Neural progenitor cell (in vitro differentiated cells): Measurements from ENCODE around the gene INSYN2A. TPM values are rescaled to one million over a fixed set of nuclear protein-coding genes. Genes with fewer than 3 reads are reported as not detected.

Experiments used
- DNase-seq: peaks from one replicate; pipeline ENCODE4 v3.0.0-alpha.2; 2016; ENCODE audit warnings: low spot score
- H2AFZ ChIP-seq: fragments of 200-600 bp; sonication (generic); replicated peaks from 2 replicates; pipeline ENCODE4 v1.6.1; 2016; ENCODE audit warnings: antibody characterized with exemption
- H3F3A ChIP-seq: fragments of 200-600 bp; sonication (generic); 2 replicates; pipeline ENCODE4 v1.6.1; 2016; ENCODE audit warnings: antibody characterized with exemption, low read depth
- H3K27ac ChIP-seq: fragments of 200-600 bp; sonication (generic); 2 replicates; pipeline ENCODE4 v1.5.1; 2016; ENCODE audit warnings: mild to moderate bottlenecking
- H3K27me3 ChIP-seq: fragments of 200-600 bp; sonication (generic); 2 replicates; pipeline ENCODE4 v1.6.1; 2016; ENCODE audit warnings: mild to moderate bottlenecking, moderate library complexity
- H3K36me3 ChIP-seq: fragments of 200-600 bp; sonication (generic); 2 replicates; pipeline ENCODE4 v1.5.1; 2016
- H3K4me1 ChIP-seq: fragments of 200-600 bp; sonication (generic); 2 replicates; pipeline ENCODE4 v1.6.1; 2016; ENCODE audit warnings: mixed run types
- H3K4me2 ChIP-seq: fragments of 200-600 bp; sonication (generic); 2 replicates; pipeline ENCODE4 v1.6.1; 2016
- H3K4me3 ChIP-seq: fragments of 200-600 bp; sonication (generic); 2 replicates; pipeline ENCODE4 v1.5.1; 2016
- H3K79me2 ChIP-seq: fragments of 200-600 bp; sonication (generic); 2 replicates; pipeline ENCODE4 v1.6.1; 2016; ENCODE audit warnings: low read depth
- H3K9ac ChIP-seq: fragments of 200-600 bp; sonication (generic); 2 replicates; pipeline ENCODE4 v1.6.1; 2016
- H3K9me3 ChIP-seq: fragments of 200-600 bp; sonication (generic); 2 replicates; pipeline ENCODE4 v1.5.1; 2016; ENCODE audit warnings: low read depth
- H4K20me1 ChIP-seq: fragments of 200-600 bp; sonication (generic); 2 replicates; pipeline ENCODE4 v1.6.1; 2016; ENCODE audit warnings: low read depth
- H3K27ac Mint-ChIP-seq: 3 replicates; pipeline ENCODE4 v1.8.0; 2021; ENCODE audit warnings: mixed read lengths
- H3K27me3 Mint-ChIP-seq: 2 replicates; pipeline ENCODE4 v1.8.0; 2022; ENCODE audit warnings: low read depth, mild to moderate bottlenecking, inconsistent platforms, moderate library complexity, mixed read lengths; ENCODE audit not compliant: insufficient read depth
- H3K36me3 Mint-ChIP-seq: 3 replicates; pipeline ENCODE4 v1.8.0; 2021; ENCODE audit warnings: mixed read lengths
- H3K4me1 Mint-ChIP-seq: 3 replicates; pipeline ENCODE4 v1.8.0; 2021; ENCODE audit warnings: mixed read lengths
- H3K4me3 Mint-ChIP-seq: 3 replicates; pipeline ENCODE4 v1.8.0; 2021; ENCODE audit warnings: mild to moderate bottlenecking, moderate library complexity, mixed read lengths
- H3K9me3 Mint-ChIP-seq: 3 replicates; pipeline ENCODE4 v1.8.0; 2020; ENCODE audit warnings: mixed read lengths
- CTCF ChIP-seq: fragments of 200-600 bp; sonication (generic); IDR thresholded peaks from 2 replicates; pipeline ENCODE4 v1.5.1; 2017; ENCODE audit warnings: antibody characterized with exemption, mild to moderate bottlenecking
- EZH2 ChIP-seq: fragments of 200-600 bp; sonication (generic); IDR thresholded peaks from 2 replicates; pipeline ENCODE4 v1.6.1; 2017; ENCODE audit warnings: antibody characterized with exemption, mild to moderate bottlenecking, moderate library complexity
- EZH2phosphoT487 ChIP-seq: fragments of 200-600 bp; sonication (generic); IDR thresholded peaks from 2 replicates; pipeline ENCODE4 v1.6.1; 2017; ENCODE audit warnings: antibody characterized with exemption
- total RNA-seq: library from RNA; depleted of rRNA; stranded (reverse); fragments of >200 nt; gene quantifications from 2 replicates; pipeline ENCODE4 v1.2.3, GENCODE V29; 2015; ENCODE audit warnings: low replicate concordance

Gene INSYN2A
- total RNA-seq, 1 donor from 2014 or later = not detected

GRCh38 chr10:127221281-127221680, 24.9 kb upstream of the INSYN2A start:
- Histone ChIP-seq H3K9ac (no peak overlapping the region), H3K36me3 (no peaks in the 10 kb centered on the region), H4K20me1 (peaks cover 4% of the 10 kb centered on the region), H3K27me3 (no peaks in the 10 kb centered on the region), H3K27ac (no peak overlapping the region), H2AFZ (no peak overlapping the region), H3K9me3 (no peaks in the 10 kb centered on the region), H3K4me3 (no peak overlapping the region), H3K4me1 (peaks cover under 1% of the 10 kb centered on the region), H3K79me2 (no peaks in the 10 kb centered on the region), H3F3A (no peaks in the 10 kb centered on the region), H3K4me2 (no peak overlapping the region)
- DNase-seq = no peak
- peaks cover 3% of the 10 kb centered on the region for H3K9me3 Mint-ChIP-seq
- no peaks in the 10 kb centered on the region for H3K27me3 Mint-ChIP-seq
- H3K4me1 Mint-ChIP-seq = peaks cover 6% of the 10 kb centered on the region
- H3K27ac Mint-ChIP-seq = no peak overlapping the region
- TF ChIP-seq EZH2phosphoT487 = no peak
- no peak for TF ChIP-seq EZH2
- no peak for TF ChIP-seq CTCF
- no peaks in the 10 kb centered on the region for H3K36me3 Mint-ChIP-seq
- H3K4me3 Mint-ChIP-seq = no peak overlapping the region

DNA sequence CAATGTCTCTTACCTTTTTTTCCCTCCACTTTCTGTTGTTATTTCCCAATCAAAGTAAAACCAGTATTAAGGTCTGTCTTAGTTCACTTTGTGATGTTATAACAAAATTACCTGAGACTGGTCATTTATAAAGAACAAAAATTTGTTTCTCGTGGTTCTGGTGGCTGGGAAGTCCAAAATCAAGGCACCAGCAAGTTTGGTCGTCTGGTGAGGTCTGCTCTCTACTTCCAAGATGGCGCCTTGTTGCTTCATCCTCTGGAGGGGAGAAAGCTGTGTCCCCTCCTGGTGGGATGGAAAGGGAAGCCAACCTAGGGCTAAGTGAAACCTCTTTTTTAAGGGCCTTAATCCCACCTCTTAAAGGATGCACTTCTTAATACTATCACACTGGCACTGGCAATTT, 22.3 kb upstream of the INSYN2A start:
- no peak overlapping the region for H3K4me3 ChIP-seq
- H3K27me3 Mint-ChIP-seq = no peaks in the 10 kb centered on the region
- TF ChIP-seq EZH2phosphoT487 = no peak
- no peak for TF ChIP-seq CTCF
- TF ChIP-seq EZH2 = no peak
- H3K4me3 Mint-ChIP-seq = no peak overlapping the region
- no peak overlapping the region for H2AFZ ChIP-seq
- H4K20me1 ChIP-seq = peaks cover 4% of the 10 kb centered on the region
- no peak overlapping the region for H3K27ac Mint-ChIP-seq
- H3K9ac ChIP-seq = no peak overlapping the region
- H3K27me3 ChIP-seq = no peaks in the 10 kb centered on the region
- no peaks in the 10 kb centered on the region for H3K36me3 ChIP-seq
- no peak for DNase-seq
- peaks cover 3% of the 10 kb centered on the region for H3F3A ChIP-seq
- no peaks in the 10 kb centered on the region for H3K36me3 Mint-ChIP-seq
- H3K9me3 Mint-ChIP-seq = peaks cover 3% of the 10 kb centered on the region
- H3K27ac ChIP-seq = no peak overlapping the region
- no peak overlapping the region for H3K4me2 ChIP-seq
- H3K9me3 ChIP-seq = no peaks in the 10 kb centered on the region
- peaks cover 14% of the 10 kb centered on the region for H3K4me1 Mint-ChIP-seq
- peaks cover 10% of the 10 kb centered on the region for H3K4me1 ChIP-seq
- H3K79me2 ChIP-seq = no peaks in the 10 kb centered on the region

- Histone ChIP-seq H3K9me3 (no peaks in the 10 kb centered on the region), H3K4me2 (no peak overlapping the region), H4K20me1 (no peaks in the 10 kb centered on the region), H3K4me1 (peaks cover 10% of the 10 kb centered on the region), H3K27ac (no peak overlapping the region), H3K4me3 (no peak overlapping the region), H3K79me2 (no peaks in the 10 kb centered on the region), H2AFZ (no peak overlapping the region), H3K27me3 (no peaks in the 10 kb centered on the region), H3F3A (peaks cover 3% of the 10 kb centered on the region), H3K9ac (no peak overlapping the region), H3K36me3 (no peaks in the 10 kb centered on the region)
- H3K36me3 Mint-ChIP-seq = no peaks in the 10 kb centered on the region
- H3K4me1 Mint-ChIP-seq = peaks cover 14% of the 10 kb centered on the region
- no peak overlapping the region for H3K4me3 Mint-ChIP-seq
- no peak overlapping the region for H3K27ac Mint-ChIP-seq
- no peaks in the 10 kb centered on the region for H3K27me3 Mint-ChIP-seq
- H3K9me3 Mint-ChIP-seq = peaks cover 3% of the 10 kb centered on the region
- no peak for DNase-seq
- TF ChIP-seq EZH2phosphoT487 (no peak), EZH2 (no peak), CTCF (no peak)
These were observed 20.4 kb upstream of the INSYN2A start for GRCh38 chr10:127216786-127217185.
